ENCODE results near the gene MICU1. TPM values are rescaled to one million over a fixed set of nuclear protein-coding genes. Genes with fewer than 3 reads are reported as not detected.

The MICU1 gene
- total and polyA plus RNA-seq, 2 donors (not counting 3 experiments of a cell fraction or from before 2014, with no cell fraction given), result 27.5 to 48.0 TPM

- H3K4me3 ChIP-seq (replicated peaks in 1 of 3; ENCODE audit: insufficient read depth in 1 of 3, low read depth in 1 of 3, low read length in 3 of 3), result no peak overlapping the region
- ChIA-PET CTCF (interaction anchor here (0.7 to 1.2 kb wide), 2 partner anchors 9 to 131 kb away, joined by 3 to 5 read pairs; no protein-coding TSS in a partner anchor), POLR2A (no interaction called here)
- H3K9me3 ChIP-seq (replicated peaks; ENCODE audit: control insufficient read depth, insufficient read depth, low read length), result no peaks in the 10 kb centered on the region
- no peak overlapping the region for H3K4me2 ChIP-seq (ENCODE audit: insufficient read depth, low read length)
- H3K27ac ChIP-seq (ENCODE audit: insufficient read depth, low read depth, low read length), result no peak overlapping the region
- H4K20me1 ChIP-seq (replicated peaks; ENCODE audit: control insufficient read depth, extremely low read depth, insufficient read depth, low read length), result no peaks in the 10 kb centered on the region
- H3K27me3 ChIP-seq (ENCODE audit: control insufficient read depth in 2 of 2, insufficient read depth in 2 of 2, low read length in 2 of 2), result no peaks in the 10 kb centered on the region
- no TSS peak for BruUV-seq (replicated peaks)
- no peaks in the 10 kb centered on the region for H3K4me1 ChIP-seq (ENCODE audit: control insufficient read depth, extremely low read depth, insufficient read depth, low read length)
- no peak overlapping the region for H3K9ac ChIP-seq (replicated peaks; ENCODE audit: extremely low read depth, insufficient read depth, low read length)
- peaks cover 0 to 2% of the 10 kb centered on the region in 2 experiments for H3K36me3 ChIP-seq (ENCODE audit: control insufficient read depth in 2 of 2, extremely low read depth in 1 of 2, insufficient read depth in 2 of 2, low read length in 2 of 2)
- FAIRE-seq (no peak), DNase-seq (ENCODE audit: low read depth, low spot score) (no peak)
- dilution Hi-C loops (cut with MboI; ENCODE audit: extremely low pct_ligation_motif_present, low sequenced_read_pairs) (no loop called here), intact Hi-C loops (cut with micrococcal nuclease) (no loop called here)
- H3K79me2 ChIP-seq (ENCODE audit: control insufficient read depth, insufficient read depth, low read length), result no peaks in the 10 kb centered on the region
- H3K9me1 ChIP-seq (replicated peaks; ENCODE audit: control insufficient read depth, extremely low read depth, insufficient read depth, low read length), result no peaks in the 10 kb centered on the region
- H2AFZ ChIP-seq (ENCODE audit: low read depth, low read length), result no peak overlapping the region
- no peak for TF ChIP-seq EZH2 (IDR thresholded peaks at IDR 0.05; ENCODE audit: borderline replicate concordance, low read depth, low read length, severe bottlenecking)
- no peak for TF ChIP-seq MAX (IDR thresholded peaks at IDR 0.05; ENCODE audit: insufficient read depth, insufficient read length)
- no peak for TF ChIP-seq CTCF (IDR thresholded peaks at IDR 0.05; ENCODE audit: extremely low read depth in 1 of 2, insufficient read depth in 1 of 2, low read depth in 1 of 2, low read length in 2 of 2)
- no peak for TF ChIP-seq POLR2AphosphoS5 (IDR thresholded peaks at IDR 0.05; ENCODE audit: insufficient read depth, low read depth, low read length)
- TF ChIP-seq GATA2 (IDR thresholded peaks at IDR 0.05; ENCODE audit: insufficient read depth, insufficient read length, low read depth, low read length), result no peak
- no peak for TF ChIP-seq JUN (IDR thresholded peaks at IDR 0.05; ENCODE audit: borderline replicate concordance, insufficient read depth, insufficient read length, low read depth)
- TF ChIP-seq MYC (IDR thresholded peaks at IDR 0.05; ENCODE audit: low read depth, low read length), result no peak
- no peak for TF ChIP-seq POLR2A (IDR thresholded peaks at IDR 0.05; ENCODE audit: low read depth, low read length)
- TF ChIP-seq FOS (IDR thresholded peaks at IDR 0.05; ENCODE audit: borderline replicate concordance, insufficient read depth, low read length), result no peak
Observed at GRCh38 chr10:72417971-72418370, 207.9 kb downstream of the MICU1 start.

Measured in endothelial cell of umbilical vein (primary cell).